RWPE1 (cell line): ENCODE results near the gene RANGAP1.

ENCODE experiments used
- CTCF ChIA-PET: fragments of 350-600 bp; sonication (Branson Sonifier 250); formaldehyde crosslinking; extraction: SDS; loops from one replicate; lab custom pipeline; 2021; lab: Yijun Ruan, JAX
- POLR2A ChIA-PET: fragments of 400-600 bp; formaldehyde crosslinking; extraction: SDS; loops from one replicate; lab custom pipeline; 2020; ENCODE audit warnings: antibody characterized with exemption; ENCODE audit not compliant: low non-redundant PET; lab: Yijun Ruan, JAX
- DNase-seq: peaks from one replicate; pipeline ENCODE4 v3.0.0; 2012; ENCODE audit warnings: low spot score
- H3K27ac ChIP-seq: fragments of 450-650 bp; 2 replicates; pipeline ENCODE4 v1.5.1; 2017
- TF ChIP-seq, protein P1 (sequence below): fragments of 450-650 bp; conservative IDR thresholded peaks from 2 replicates; pipeline ENCODE4 v1.5.1; 2017; ENCODE audit warnings: low read depth, mild to moderate bottlenecking

RANGAP1 gene

DNA sequence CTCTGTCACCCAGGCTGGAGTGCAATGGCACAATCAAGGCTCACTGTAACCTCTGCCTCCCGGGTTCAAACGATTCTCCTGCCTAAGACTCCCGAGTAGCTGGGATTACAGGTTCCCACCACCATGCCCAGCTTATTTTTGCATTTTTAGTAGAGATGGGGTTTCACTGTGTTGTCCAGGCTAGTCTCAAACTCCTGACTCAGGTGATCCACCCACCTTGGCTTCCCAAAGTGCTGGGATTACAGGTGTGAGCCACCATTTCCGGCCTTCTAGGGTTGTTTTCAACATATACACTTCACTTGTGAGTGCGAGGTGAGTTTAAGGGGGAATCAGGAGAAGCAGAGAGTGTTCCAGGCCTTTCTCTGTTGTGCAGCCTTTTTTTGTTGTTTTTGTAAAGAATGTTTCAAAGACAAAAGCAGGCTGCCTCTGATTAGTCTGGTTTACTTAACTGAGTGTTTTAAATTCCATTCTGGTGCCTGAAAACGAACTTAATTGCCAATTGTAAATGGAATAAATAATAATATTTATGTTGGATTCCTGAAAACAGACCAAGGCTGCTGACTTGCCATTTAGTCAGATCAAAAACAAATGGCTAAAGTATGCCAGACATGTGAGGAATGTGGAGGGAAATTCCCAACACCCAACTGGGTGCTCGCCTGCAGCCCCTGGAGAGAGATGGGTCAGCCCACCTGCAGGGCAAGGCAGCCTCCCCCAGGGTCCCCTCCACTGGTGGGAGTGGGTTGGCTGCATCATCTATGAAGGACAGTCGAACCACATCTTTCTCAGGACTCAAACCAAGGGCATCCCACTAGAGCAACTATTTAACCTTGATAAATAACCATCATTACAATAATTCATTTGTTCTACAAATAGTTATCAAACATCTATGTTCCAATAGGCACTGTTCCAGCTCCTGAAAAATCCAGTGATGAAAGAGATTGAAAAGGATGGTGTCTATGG is 4.6 kb upstream of the RANGAP1 start:
- CTCF ChIA-PET = no interaction called here
- H3K27ac ChIP-seq = peak overlapping the region; percentile 95
- TF ChIP-seq, protein P1, sequence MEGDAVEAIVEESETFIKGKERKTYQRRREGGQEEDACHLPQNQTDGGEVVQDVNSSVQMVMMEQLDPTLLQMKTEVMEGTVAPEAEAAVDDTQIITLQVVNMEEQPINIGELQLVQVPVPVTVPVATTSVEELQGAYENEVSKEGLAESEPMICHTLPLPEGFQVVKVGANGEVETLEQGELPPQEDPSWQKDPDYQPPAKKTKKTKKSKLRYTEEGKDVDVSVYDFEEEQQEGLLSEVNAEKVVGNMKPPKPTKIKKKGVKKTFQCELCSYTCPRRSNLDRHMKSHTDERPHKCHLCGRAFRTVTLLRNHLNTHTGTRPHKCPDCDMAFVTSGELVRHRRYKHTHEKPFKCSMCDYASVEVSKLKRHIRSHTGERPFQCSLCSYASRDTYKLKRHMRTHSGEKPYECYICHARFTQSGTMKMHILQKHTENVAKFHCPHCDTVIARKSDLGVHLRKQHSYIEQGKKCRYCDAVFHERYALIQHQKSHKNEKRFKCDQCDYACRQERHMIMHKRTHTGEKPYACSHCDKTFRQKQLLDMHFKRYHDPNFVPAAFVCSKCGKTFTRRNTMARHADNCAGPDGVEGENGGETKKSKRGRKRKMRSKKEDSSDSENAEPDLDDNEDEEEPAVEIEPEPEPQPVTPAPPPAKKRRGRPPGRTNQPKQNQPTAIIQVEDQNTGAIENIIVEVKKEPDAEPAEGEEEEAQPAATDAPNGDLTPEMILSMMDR = no peak
- POLR2A ChIA-PET = no interaction called here
- DNase-seq = peak; percentile 43

DNA sequence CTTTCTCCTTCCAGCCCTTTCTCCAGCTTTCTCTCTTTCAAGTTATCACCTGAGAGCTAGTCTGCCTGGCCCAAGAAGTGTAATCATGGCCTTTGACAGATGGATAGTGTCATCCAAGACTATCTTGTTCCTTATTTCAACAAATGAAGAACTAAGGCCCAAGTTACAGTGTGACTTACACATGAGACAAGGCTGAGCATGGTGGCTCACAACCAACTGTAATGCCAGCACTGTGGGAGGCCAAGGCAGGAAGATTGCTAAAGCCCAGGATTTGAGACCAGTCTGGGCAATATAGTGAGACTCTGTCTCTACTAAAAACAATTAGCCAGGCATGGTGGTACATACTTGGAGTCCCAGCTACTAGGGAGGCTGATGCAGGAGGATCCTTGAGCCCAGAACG is 3.7 kb upstream of the RANGAP1 start:
- ChIA-PET CTCF (no interaction called here), POLR2A (no interaction called here)
- peak overlapping the region; percentile 95 for H3K27ac ChIP-seq
- TF ChIP-seq, protein P1 = no peak
- no peak for DNase-seq

DNA sequence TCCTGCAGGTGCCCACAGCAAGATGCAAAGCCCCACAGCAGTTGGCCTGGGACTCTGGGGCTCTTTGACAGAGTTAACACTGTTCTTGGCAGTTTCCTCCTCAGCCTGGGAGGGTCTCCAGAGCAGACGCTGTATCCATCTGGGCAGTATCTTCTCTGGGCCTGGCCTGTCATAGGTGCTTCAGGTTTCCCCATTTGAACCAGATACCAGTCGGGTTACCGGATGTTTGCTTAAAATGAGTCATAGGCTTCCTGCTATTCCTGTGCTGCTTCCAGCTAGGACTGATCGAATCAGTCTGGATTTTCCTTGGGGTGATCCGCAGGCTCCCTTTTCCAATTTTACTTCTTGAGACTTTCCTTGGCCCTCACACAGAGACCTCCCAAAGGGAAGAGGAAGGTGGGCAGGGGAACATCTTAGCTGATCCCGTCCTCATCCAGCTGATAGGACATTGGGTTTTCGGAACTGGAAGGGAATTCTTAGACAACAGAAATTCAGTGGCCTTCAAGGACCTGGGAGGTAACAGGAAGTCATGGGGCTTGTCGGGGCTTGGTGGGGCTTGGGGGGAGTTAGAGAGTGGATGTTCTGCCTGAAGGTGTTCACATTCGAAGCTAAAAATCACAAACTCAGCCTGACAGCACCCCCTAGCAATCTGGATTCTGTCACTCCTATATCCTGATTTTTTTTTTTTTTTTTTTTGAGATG is 2.4 kb upstream of the RANGAP1 start:
- peak; percentile 71 for DNase-seq
- POLR2A ChIA-PET = interaction anchor here (0.6 kb wide), 1 partner anchor 9 kb away, joined by 5 read pairs; no protein-coding TSS in a partner anchor
- H3K27ac ChIP-seq = peak overlapping the region; percentile 95
- TF ChIP-seq, protein P1 = no peak
- CTCF ChIA-PET = interaction anchor here (1.2 kb wide), 1 partner anchor 13 kb away, joined by 8 read pairs; the partner anchor contains the start of gene ZC3H7B

GRCh38 chr22:41286639-41287091 is 678 bp upstream of the RANGAP1 start:
- TF ChIP-seq, protein P1 = no peak
- POLR2A ChIA-PET = no interaction called here
- CTCF ChIA-PET = interaction anchor here (0.5 kb wide), 1 partner anchor 22 kb away, joined by 4 read pairs; no protein-coding TSS in a partner anchor
- no peak for DNase-seq
- H3K27ac ChIP-seq = peak overlapping the region; percentile 93

GRCh38 chr22:41285441-41285819 is 557 bp downstream of the RANGAP1 start:
- DNase-seq = peak; percentile 81
- ChIA-PET CTCF (no interaction called here), POLR2A (interaction anchor here (0.6 kb wide), 1 partner anchor 97 kb away, joined by 4 read pairs; the partner anchor contains the start of gene TEF)
- peak overlapping the region; percentile 93 for H3K27ac ChIP-seq
- TF ChIP-seq, protein P1 = no peak

- ChIA-PET CTCF (interaction anchor here (0.6 kb wide), 2 partner anchors 40 to 234 kb away, joined by 3 to 5 read pairs; no protein-coding TSS in a partner anchor), POLR2A (interaction anchor here (0.5 kb wide), 1 partner anchor 8 kb away, joined by 3 read pairs; no protein-coding TSS in a partner anchor)
- H3K27ac ChIP-seq = peak overlapping the region; percentile 93
- TF ChIP-seq, protein P1 = no peak
- no peak for DNase-seq
These were observed 1.5 kb downstream of the RANGAP1 start for GRCh38 chr22:41284465-41284864.
